ENCODE results near the gene TM2D3.

DNA sequence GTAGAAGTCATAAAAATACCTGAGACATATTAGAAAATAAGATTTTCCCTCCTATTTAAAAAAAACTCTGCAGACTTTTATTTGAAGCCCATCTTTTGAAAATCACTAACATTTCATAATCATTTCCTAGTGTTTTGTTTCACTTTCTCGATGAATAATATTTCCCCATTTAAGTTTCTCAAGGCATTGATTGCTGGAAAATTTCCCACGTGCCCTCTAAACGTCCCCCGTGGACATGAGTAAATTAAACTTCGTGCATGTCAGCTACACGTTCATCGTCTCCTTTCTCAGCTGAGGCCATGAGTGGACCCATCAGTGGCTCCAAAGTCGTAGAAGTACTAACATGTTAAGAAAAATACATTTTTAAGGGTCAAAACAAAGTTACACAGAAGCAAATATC is 2.0 kb upstream of the TM2D3 start:
- TF ChIP-seq, protein P1, sequence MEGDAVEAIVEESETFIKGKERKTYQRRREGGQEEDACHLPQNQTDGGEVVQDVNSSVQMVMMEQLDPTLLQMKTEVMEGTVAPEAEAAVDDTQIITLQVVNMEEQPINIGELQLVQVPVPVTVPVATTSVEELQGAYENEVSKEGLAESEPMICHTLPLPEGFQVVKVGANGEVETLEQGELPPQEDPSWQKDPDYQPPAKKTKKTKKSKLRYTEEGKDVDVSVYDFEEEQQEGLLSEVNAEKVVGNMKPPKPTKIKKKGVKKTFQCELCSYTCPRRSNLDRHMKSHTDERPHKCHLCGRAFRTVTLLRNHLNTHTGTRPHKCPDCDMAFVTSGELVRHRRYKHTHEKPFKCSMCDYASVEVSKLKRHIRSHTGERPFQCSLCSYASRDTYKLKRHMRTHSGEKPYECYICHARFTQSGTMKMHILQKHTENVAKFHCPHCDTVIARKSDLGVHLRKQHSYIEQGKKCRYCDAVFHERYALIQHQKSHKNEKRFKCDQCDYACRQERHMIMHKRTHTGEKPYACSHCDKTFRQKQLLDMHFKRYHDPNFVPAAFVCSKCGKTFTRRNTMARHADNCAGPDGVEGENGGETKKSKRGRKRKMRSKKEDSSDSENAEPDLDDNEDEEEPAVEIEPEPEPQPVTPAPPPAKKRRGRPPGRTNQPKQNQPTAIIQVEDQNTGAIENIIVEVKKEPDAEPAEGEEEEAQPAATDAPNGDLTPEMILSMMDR (IDR thresholded peaks at IDR 0.05; ENCODE audit: low read depth, low read length), result no peak
- no peak for TF ChIP-seq EZH2phosphoT487 (IDR thresholded peaks at IDR 0.05; ENCODE audit: low read depth)
